ENCODE measurements around the gene EXOC3L4.

GRCh38 chr14:103057028-103057371 lies 37.5 kb upstream of the EXOC3L4 start:
- TF ChIP-seq, protein P1, sequence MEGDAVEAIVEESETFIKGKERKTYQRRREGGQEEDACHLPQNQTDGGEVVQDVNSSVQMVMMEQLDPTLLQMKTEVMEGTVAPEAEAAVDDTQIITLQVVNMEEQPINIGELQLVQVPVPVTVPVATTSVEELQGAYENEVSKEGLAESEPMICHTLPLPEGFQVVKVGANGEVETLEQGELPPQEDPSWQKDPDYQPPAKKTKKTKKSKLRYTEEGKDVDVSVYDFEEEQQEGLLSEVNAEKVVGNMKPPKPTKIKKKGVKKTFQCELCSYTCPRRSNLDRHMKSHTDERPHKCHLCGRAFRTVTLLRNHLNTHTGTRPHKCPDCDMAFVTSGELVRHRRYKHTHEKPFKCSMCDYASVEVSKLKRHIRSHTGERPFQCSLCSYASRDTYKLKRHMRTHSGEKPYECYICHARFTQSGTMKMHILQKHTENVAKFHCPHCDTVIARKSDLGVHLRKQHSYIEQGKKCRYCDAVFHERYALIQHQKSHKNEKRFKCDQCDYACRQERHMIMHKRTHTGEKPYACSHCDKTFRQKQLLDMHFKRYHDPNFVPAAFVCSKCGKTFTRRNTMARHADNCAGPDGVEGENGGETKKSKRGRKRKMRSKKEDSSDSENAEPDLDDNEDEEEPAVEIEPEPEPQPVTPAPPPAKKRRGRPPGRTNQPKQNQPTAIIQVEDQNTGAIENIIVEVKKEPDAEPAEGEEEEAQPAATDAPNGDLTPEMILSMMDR (IDR thresholded peaks at IDR 0.05): no peak
- no peak for TF ChIP-seq POLR2A (IDR thresholded peaks at IDR 0.05)
